ENCODE data around the gene BRD3OS.
A peak's percentile ranks its signal among the peaks of the same experiment; 100 is the strongest.
"Not testable (repeated sequence)": the region's sequence is repeated elsewhere in the genome, so short reads cannot be mapped to it uniquely, and the experiment has no call there.

The BRD3OS gene

DNA sequence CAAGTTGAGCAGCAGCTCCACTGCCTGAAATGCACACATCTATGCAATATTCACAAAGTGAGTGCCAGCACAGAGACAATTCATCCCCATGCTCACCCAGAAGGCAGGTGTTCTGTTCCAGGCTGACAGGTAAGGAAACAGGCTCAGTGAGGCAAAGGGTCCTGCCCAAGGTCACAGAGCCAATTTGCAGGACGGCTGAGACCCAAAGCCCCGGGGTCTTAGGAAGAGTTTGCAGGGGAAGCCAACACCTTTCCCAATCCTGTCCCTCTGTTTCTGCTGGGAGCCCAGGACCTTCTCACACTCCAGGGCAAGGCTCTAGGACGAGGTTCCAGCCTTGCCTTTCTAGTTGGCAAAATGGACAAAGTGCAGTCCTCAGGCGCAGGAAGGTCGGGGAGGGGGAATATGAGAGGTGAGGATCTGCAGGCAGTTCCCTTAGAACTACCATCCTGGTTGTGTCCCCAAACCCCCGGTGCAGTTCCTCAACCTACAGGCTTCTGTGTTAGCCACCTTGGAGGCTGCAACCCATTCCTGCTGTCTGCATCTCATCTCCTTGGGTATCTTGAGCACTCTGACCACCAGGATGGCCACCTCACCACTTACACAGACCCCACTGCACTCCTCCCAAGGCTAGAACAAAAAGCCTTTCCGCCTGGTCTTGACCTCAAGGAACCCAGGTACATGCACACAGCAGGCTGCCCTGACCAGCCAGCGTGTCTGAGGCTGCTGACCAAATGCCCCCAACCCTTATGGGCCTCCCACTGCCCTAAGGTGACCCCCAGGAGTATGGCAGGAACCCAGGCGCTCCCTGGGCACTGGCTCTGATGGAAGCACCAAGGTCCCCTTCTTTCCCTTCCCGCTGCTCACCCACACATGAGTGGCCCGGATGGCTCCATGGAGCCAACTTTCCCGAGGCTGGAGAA is 44.5 kb downstream of the BRD3OS start:
- TF ChIP-seq, protein P1, sequence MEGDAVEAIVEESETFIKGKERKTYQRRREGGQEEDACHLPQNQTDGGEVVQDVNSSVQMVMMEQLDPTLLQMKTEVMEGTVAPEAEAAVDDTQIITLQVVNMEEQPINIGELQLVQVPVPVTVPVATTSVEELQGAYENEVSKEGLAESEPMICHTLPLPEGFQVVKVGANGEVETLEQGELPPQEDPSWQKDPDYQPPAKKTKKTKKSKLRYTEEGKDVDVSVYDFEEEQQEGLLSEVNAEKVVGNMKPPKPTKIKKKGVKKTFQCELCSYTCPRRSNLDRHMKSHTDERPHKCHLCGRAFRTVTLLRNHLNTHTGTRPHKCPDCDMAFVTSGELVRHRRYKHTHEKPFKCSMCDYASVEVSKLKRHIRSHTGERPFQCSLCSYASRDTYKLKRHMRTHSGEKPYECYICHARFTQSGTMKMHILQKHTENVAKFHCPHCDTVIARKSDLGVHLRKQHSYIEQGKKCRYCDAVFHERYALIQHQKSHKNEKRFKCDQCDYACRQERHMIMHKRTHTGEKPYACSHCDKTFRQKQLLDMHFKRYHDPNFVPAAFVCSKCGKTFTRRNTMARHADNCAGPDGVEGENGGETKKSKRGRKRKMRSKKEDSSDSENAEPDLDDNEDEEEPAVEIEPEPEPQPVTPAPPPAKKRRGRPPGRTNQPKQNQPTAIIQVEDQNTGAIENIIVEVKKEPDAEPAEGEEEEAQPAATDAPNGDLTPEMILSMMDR (IDR thresholded peaks at IDR 0.05; ENCODE audit: extremely low read depth, missing control alignments), result no peak

DNA sequence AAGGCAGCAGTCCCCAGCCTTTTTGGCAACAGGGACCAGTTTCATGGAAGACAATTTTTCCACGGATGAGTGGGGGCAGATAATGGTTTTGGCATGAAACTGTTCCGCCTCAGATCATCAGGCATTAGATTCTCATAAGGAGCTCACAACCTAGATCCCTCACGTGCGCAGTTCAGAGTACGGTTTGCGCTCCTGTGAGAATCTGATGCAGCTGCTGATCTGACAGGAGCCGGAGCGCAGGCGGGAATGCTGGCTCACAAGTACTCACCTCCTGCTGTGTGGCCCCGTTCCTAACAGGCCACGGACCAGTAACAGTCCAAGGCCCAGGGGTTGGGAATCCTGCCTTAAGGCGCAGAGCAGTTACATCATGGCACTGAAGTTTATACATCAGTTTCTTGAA is 45.9 kb downstream of the BRD3OS start:
- TF ChIP-seq, protein P1 (IDR thresholded peaks at IDR 0.05; ENCODE audit: extremely low read depth, missing control alignments), result no peak
- DNase-seq (ENCODE audit: low spot score), result no peak

More for the DNA sequence above, 44.5 kb downstream of the BRD3OS start:
- peak; percentile 10 for DNase-seq (ENCODE audit: low spot score)

DNA sequence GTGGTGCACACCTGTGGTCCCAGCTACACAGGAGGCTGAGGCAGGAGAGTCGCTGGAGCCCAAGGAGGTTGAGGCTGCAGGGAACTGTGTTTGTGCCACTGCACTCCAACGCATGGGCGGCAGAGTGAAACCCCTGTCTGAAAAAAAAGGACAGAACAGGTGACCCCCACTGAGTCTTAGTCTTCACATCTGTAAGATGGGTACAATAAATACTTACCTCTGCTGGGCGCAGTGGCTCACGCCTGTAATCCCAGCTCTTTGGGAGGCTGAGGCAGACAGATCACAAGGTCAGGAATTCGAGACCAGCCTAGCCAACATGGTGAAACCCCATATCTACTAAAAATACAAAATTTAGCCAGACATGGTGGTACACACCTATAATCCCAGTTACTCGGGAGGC is 47.4 kb downstream of the BRD3OS start:
- DNase-seq (ENCODE audit: low spot score), result not testable (repeated sequence)

DNA sequence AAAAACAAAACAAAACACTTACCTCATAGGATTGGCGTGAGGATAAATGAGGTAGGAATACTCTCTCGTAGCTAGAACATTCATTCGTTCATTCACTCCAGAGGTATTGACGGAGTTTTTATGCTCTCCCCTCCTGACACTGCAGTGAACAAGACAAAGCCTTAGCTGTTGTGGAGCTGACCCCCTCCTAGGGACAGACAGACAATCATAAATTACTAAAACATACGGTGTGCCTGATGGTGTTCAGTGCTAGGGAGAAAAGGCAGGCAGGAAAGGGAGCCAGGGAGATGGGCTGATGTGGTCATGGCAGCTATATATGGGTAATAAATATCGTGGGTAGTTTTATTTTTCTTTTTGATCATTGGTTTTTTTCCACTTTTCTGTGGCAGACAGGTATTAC is 48.2 kb downstream of the BRD3OS start:
- TF ChIP-seq, protein P1 (IDR thresholded peaks at IDR 0.05; ENCODE audit: extremely low read depth, missing control alignments), result no peak
- no peak for DNase-seq (ENCODE audit: low spot score)

DNA sequence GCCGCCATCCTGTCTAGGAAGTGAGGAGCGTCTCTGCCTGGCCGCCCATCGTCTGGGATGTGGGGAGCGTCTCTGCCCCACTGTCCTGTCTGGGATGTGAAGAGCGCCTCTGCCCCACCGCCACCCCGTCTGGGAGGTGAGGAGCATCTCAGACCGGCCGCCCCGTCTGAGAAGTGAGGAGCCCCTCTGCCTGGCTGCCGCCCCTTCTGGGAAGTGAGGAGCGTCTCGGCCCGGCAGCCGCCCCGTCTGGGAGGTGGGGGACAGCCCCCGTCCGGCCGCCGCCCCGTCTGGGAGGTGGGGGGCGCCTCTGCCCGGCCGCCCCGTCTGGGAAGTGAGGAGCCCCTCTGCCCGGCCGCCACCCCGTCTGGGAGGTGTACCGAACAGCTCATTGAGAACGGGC is 50.4 kb downstream of the BRD3OS start:
- DNase-seq (ENCODE audit: low spot score), result not testable (repeated sequence)

DNA sequence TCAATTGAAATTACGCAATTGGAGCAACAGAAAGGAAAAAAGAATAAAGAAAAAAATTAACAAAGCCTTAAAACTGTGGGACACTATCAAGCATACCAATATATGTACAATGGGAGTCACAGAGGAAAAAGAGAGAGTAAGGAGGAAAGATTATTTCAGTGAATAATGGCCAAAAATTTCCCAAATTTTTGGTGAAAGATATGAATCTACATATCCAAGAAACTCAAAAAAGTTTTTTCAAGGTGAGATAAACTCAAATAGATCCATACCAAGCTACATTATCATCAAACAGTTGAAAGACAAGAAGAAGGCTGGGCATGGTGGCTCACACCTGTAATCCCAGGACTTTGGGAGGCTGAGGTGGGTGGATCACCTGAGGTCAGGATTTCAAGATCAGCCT is 51.4 kb downstream of the BRD3OS start:
- DNase-seq (ENCODE audit: low spot score), result no peak
- TF ChIP-seq, protein P1 (IDR thresholded peaks at IDR 0.05; ENCODE audit: extremely low read depth, missing control alignments), result no peak
